ENCODE measurements around the gene CCDC177.

Gene CCDC177

DNA sequence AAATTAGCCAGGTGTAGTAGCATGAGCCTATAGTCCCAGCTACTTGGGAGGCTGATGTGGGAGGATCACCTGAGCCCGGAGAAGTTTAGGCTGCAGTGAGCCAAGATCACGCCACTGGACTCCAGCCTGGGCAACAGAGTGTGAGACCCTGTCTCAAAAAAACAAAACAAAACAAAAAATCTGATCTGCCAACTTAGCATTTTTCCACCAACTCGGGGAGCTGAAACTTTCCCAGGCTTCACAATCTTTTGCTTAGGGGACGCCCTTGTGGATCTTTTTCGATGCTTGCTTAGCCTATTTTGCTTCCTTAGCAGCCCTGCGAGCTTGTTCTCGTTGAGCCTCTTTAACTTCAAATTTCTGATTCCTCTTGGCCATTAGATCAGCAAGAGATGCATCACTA, 13.8 kb downstream of the CCDC177 start:
- no peak for DNase-seq

GRCh38 chr14:69559581-69560011, 15.1 kb downstream of the CCDC177 start:
- DNase-seq, result no peak

- DNase-seq, result no peak
Observed at GRCh38 chr14:69558774-69559173, 15.9 kb downstream of the CCDC177 start.

- DNase-seq, result no peak
Observed at GRCh38 chr14:69554500-69554899, 20.2 kb downstream of the CCDC177 start.

DNA sequence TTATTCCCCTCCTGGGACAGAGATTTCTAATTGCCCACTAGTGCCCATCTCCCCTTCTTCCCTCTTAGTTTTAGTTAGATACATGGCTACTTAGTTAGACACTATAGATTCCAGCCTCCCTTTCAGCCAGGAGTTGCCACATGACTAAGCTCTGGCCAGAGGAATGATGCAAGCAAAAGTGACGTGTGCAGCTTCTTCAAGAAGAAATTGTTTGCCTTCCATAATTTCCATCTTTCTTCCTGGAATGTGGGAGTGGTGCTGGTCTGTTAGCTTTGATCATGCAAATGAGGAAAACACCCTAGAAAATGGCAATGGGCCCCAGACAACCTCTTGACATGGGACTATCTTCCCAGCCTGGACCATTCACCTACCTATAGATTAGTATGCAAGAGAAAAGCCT, 21.4 kb downstream of the CCDC177 start:
- no peak for DNase-seq

DNA sequence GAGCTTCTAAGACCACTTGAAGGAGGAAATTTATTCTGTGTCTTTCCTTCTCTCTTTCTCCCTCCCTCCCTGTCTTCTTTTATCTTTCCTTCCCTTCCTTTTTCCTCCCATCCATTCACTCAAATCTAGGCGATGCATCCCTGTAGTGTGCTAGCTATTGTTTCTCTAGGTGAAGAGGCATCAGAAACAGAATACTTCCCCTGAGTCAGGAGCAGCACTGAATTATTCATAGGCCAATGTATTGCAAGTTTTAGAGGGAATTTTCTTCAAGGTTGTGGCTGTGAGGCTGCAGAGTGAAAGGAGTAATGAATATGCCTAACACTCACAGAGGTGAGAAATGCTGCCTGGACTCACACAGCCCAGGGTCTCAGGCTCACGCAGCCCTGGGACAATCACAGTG, 23.2 kb downstream of the CCDC177 start:
- DNase-seq, result no peak

- DNase-seq, result no peak
Observed at GRCh38 chr14:69548566-69548965, 26.1 kb downstream of the CCDC177 start.

- DNase-seq, result peak; percentile 42
Observed at GRCh38 chr14:69547701-69548348, 26.8 kb downstream of the CCDC177 start.

GRCh38 chr14:69543341-69544115, 31.1 kb downstream of the CCDC177 start:
- peak; percentile 44 for DNase-seq

DNA sequence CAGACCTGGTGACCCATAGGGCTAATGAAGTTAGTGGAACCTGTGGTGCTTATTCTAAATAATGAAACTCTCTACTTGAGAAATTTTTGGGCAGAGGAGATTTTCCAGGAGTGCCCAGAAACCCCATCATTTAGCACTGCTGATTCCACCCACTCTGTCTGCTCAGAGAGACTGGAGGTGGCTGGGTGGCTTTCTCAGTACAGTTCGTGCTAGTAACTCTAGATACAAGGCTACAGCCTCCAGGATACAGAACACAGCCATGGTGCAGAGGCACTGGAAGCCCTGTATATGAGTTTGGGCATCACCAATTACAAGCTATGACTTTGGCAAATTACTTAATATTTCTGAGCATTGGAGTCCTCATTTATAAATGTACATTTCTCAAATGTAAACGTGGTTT, 32.4 kb downstream of the CCDC177 start:
- DNase-seq, result no peak

- no peak for DNase-seq
Observed at GRCh38 chr14:69540654-69541335, 33.9 kb downstream of the CCDC177 start.

- DNase-seq, result no peak
Observed at GRCh38 chr14:69539631-69540410, 34.9 kb downstream of the CCDC177 start.

DNA sequence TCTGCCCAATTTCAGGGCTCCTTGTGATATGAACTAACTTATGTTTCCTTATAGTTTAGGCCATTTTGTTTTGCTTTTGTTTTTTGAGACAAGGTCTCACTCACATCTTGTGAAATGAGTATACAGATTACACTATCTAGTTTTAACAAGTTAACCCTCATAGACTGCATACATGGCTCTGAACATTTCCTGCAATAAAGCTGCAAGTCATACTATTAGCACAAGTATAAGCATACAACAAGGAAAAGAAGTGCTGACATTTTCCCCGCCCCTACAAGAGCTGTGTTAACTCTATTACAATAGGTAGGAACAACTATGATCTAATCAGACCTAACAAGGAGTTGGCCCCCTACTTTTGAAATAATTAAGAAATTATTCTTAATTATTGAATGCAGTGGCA, 35.9 kb downstream of the CCDC177 start:
- DNase-seq, result no peak

DNA sequence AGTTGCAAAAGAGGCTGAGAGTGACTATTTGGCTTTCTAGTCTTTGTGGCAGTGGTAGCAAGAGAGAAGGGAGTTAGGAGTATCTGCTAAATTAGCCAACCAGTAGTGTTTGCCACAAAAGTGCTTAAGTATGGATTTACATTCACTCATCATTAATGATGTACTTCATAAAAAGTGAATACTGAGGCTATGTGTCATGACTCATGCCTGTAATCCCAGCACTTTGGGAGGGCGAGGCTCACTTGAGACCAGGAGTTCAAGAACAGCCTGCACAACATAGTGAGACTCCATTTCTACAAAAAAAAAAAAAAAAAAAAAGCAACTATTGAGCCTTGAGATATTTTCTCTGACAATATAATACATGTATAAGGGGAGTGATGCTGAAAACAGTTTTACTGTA, 36.8 kb downstream of the CCDC177 start:
- DNase-seq, result no peak

DNA sequence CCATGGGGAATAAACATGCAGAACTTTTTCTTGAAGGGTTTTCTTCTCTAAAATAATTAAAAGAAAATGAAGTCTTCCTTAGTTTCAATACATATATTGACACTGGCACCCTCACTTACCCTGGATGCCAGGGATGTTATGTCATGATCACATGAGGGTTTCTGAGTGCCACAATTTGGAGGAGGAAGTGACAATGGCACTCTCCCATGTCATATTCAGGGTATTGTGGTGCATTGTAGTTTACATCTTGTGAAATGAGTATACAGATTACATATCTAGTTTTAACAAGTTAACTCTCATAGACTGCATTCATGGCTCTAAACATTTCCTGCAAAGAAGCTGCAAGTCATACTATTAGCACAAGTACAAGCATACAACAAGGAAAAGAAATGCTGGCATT, 37.7 kb downstream of the CCDC177 start:
- DNase-seq, result no peak

DNA sequence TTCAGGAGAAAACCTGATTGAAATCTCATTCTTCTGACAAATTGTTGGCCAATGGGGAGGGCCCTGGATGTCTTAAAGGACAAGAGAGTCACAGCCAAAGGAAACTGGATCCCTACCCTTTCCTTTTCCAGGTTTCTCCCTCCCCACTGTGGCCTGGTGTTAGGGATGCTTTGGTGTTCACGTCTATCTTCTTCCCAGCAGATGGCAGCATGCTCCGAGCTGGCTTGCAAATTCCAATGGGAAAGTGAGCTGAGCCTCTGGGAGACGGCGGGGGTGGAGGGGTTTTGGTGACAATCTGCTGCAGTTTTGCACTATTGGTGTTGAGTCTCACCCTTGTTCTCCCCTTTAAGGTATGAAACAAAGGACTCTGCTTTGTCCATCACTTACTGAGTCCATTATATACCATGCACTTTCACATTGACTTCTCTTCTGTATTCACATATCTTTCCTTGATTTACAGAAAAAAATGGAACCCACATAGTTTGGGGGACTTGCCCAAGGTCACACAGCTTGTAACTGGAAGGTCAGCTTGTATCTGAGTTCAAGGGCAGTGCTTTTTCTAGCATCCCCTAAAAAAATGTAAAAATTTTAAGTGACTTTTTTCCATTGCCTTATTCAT, 39.3 kb downstream of the CCDC177 start:
- no peak for DNase-seq

GRCh38 chr14:69532561-69533340, 41.9 kb downstream of the CCDC177 start:
- DNase-seq, result no peak

DNA sequence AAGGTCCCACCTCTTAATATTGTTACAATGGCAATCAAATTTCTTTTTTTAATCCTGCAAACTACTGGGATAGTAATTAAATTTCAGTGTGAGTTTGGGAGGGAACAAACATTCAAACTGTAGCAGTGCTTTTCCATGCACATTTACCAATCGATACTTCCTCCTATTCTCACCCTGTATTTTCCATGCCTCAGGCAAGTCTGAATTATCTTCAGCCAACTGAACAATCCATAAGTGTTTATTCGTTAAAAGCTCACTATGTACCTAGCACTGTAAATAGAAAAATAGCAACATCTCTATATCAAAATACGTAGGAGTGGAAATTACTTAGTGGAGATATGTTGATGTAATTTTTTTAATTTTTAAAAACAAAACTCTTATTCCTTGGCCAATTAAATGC, 43.5 kb downstream of the CCDC177 start:
- DNase-seq, result no peak

DNA sequence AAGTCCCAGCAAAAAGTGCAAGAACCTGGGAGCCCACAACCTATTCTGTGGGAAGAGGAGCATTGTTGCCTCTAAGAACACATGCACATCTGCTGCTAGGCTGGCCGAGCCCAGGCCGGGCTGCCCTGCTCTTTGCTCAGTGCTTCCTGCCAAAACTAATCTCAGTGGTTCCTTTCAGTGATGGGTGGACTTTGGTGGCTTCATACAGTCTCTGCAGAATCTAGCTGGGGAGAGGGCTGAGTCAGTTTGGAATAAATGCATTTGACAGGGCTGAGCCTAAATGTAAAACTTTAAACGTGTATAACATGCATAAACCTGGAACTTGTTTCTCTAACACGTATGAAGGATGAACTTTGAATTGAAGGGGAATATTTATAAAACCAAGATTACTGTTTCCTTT, 44.6 kb downstream of the CCDC177 start:
- DNase-seq, result no peak

DNA sequence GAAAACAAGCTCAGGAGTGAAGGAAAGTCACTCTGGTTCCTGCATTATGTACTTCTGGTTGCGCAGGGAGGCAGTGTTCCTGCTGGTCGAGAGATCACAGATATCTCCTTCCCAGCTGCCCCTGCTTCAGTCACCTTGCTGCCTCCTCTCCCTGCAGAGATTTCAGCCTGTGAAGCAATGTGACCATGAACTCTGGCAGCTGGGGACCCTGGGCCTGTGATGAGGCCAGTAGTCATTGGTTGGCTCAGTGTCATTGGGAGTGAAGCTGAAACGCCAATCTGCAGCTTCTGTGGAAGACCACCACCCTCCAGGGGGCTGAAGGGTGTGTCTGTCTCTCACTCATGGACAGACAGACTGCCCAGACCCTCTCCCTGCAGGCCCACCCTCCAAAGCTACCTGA, 45.1 kb downstream of the CCDC177 start:
- no peak for DNase-seq

DNA sequence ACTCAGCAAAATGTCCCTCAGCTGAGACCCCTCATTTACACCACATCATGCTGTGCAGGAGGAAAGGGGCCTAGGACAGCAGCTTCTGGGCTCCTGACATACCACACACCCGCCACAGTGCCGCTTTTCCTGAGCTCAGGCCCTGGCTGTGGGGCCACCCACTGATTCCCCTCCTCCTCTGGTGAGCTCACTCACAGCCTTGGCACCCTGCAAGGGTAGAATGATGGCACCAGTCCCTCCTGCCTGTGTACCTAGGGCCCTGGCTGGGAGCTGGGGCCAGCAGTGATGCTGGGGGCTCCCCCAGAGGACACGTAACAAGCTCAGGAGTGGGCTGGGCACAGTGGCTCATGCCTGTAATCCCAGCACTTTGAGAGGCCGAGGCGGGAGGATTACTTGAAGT, 45.7 kb downstream of the CCDC177 start:
- DNase-seq, result no peak

GRCh38 chr14:69528143-69528542, 46.5 kb downstream of the CCDC177 start:
- no peak for DNase-seq
